Fibroblast of mammary gland (primary cell): Measurements from ENCODE around the gene RAMP1.
A peak's percentile ranks its signal among the peaks of the same experiment; 100 is the strongest.

Source experiments
- DNase-seq: peaks from one replicate; pipeline ENCODE4 v3.0.0-alpha.2; 2010; ENCODE audit warnings: low read depth
- H3K4me3 ChIP-seq: 2 replicates; pipeline ENCODE4 v1.5.1; 2011; ENCODE audit warnings: low read depth, mild to moderate bottlenecking, low read length, moderate library complexity; ENCODE audit not compliant: control insufficient read depth
- TF ChIP-seq, protein P1 (sequence below): conservative IDR thresholded peaks from 2 replicates; pipeline ENCODE4 v1.5.1; 2011; ENCODE audit warnings: low read depth, low read length, inconsistent platforms; ENCODE audit not compliant: control insufficient read depth, insufficient read depth

Gene RAMP1

DNA sequence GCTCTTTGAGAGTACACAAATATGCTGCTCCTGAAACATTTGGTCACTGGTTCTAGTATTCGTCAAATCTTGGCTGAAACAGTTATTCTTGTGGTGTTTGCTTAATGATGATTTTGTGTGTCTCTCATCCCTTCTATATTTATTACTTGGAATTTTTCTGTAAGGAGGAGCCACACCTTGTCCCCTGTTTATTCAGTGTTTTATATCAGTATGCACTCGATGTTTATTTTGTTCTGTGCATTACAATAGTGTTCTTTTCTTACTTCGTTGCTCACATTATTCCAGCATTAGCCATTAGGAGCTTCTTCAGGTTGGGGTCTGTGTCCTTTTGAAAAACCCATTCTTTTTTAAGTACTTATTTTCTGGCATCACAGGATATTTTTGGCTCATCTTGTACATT, 5.1 kb upstream of the RAMP1 start:
- no peak overlapping the region for H3K4me3 ChIP-seq
- DNase-seq = no peak
- TF ChIP-seq, protein P1, sequence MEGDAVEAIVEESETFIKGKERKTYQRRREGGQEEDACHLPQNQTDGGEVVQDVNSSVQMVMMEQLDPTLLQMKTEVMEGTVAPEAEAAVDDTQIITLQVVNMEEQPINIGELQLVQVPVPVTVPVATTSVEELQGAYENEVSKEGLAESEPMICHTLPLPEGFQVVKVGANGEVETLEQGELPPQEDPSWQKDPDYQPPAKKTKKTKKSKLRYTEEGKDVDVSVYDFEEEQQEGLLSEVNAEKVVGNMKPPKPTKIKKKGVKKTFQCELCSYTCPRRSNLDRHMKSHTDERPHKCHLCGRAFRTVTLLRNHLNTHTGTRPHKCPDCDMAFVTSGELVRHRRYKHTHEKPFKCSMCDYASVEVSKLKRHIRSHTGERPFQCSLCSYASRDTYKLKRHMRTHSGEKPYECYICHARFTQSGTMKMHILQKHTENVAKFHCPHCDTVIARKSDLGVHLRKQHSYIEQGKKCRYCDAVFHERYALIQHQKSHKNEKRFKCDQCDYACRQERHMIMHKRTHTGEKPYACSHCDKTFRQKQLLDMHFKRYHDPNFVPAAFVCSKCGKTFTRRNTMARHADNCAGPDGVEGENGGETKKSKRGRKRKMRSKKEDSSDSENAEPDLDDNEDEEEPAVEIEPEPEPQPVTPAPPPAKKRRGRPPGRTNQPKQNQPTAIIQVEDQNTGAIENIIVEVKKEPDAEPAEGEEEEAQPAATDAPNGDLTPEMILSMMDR = no peak

DNA sequence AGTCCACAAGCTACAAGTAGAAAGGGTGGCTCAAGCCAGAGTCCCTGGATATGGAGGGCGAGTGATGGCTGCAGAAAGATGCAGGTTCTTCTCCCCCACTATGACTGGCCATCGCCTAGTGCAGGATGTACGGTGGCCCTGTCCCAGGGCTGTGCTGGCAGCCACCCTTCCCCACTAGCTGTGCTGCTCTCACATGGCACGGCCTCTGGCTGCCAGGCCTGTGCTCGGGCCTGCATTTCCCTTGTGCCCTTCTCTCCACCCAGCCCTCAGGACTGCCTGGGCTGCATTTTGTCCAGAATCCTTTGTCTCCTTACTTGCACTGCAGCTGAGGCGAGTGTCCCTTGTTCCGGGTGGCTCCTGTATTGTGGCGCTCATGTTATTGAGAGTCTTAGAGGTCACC, 1.6 kb upstream of the RAMP1 start:
- H3K4me3 ChIP-seq = no peak overlapping the region
- TF ChIP-seq, protein P1 = no peak
- no peak for DNase-seq

DNA sequence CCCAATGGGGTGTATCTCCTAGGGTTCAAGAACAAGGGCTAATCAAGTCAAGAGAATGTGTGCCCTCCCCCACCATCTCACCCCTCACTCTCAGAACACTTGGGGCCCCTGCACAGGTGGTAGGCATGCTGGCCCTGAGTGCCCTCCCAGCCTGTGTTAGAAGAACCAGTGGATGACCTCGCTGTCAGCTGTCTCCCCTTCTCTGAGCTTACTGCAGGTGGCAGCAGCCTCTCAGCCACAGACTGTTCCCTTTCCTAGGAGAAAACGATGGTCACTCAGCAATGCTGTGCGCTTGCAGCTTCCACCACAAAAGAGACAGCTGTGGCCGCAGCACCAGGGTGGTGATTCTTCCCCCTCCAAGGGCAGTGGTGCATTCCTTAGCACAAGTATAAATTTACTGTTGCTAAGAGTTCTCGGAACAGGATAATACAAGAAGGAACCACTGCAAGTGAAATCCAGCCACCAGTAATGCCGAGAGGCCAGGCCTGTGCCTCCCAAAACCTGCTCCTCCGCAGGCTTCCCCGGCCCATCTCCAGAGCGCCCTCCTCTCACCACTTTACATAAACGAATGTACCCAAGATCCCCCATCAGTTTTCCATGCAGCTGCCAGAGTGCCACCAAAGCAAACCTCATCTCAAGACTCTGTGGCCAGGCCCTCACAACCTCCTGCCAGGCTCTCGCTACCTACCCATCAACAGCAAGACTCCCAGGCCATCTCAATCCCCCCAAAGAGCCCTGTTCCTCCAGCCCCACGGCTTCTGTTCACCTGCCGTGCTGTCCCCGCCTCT, 935 bp upstream of the RAMP1 start:
- DNase-seq = peak; percentile 87
- TF ChIP-seq, protein P1 = peak; percentile 93
- no peak overlapping the region for H3K4me3 ChIP-seq

DNA sequence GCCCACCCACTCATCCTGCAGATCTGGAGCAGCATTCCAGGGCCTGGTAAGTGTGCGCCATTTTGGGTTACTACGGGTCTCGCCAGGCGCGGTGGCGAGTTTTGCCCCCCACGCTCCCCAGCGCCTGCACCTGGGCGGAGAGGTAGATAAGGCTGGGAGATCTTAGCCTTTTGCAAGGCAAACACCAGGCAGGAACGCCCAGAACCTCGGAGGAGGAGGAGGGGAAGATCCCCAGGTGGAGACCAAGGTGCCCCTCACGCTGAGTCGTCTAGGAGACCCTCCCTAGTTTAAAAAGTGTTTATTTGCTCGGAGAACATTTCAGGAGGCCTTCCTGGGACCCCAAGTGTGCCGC, 365 bp upstream of the RAMP1 start:
- TF ChIP-seq, protein P1 = no peak
- no peak for DNase-seq
- H3K4me3 ChIP-seq = peak overlapping the region; percentile 20

DNA sequence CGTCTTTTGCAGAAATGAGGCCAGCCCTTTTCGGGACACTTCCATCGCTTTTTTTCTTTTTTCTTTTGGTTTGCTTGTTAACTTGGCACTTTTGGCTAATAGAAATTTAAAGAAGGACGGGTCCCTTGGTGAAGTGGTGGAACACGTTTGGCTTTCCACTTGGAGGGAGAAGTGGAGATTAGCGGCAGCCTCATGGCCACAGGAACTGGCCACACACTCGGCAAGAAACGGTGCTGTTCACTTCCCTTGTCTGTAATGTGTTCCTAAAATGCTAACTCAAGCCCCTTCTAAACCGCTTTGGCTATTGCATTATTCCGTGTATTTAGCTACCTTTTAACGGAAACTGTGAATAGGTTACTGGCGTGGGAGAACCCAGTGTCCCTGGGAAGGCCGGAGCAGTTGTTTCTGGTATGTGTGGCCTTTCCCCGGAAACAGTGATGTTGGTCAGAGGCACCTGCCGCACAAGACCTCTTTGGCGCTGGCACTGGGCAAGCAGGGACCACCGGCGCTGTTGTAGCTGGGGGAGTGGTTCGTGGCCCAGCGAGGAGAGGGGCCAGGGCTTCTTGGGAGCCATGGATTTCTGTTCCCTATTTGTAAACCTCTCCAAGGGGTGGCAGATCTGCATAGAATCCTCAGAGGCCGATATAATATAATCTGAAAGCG, 981 bp downstream of the RAMP1 start:
- peak overlapping the region; percentile 34 for H3K4me3 ChIP-seq
- TF ChIP-seq, protein P1 = no peak
- DNase-seq = no peak

DNA sequence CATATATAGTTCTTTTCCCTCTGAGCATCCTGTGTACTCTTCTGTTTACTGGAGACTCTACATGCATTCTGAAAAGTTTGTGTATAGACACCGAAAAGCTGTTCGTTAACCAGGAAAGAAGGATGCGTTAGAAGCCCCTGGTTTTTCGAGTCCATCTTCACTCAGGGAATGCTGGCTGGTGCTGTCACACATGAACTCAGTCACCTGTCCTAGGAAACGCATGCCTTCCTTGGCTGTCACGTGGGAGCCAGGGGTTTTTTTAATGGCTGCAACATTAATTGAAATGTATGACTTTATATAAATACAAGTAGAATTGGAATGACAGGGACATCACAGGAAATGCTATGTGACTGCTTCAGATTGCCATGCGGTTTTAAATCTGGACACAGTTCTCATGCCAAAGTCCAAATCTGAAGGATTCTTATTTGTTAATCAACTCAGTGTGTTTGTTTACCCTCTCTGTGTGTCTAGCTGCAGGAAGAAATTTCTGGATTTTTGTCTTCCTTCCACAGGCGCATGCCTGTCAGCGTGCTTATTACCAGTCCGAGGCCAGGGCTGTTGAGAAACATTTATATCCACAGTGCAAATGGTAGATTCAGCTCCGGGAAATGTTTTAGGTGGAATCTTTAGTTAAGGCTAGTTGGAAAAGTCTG, 2.6 kb downstream of the RAMP1 start:
- TF ChIP-seq, protein P1 = no peak
- no peak for DNase-seq
- no peak overlapping the region for H3K4me3 ChIP-seq
